Tibial artery (tissue), 4 donors: ENCODE results near the gene ANKRD9.
"Not testable (repeated sequence)": the region's sequence is repeated elsewhere in the genome, so short reads cannot be mapped to it uniquely, and the experiment has no call there.

Experiments used
- DNase-seq, 2 donors: peaks; one replicate each; pipeline ENCODE4 v3.0.0-alpha.2; 2019
- H3K27ac ChIP-seq, 2 donors: fragments of 200-600 bp; sonication (generic) in 1 of 2; 1 replicate in 1 of 2; 2 replicates in 1 of 2; pipeline ENCODE4 v1.5.1; 2018 to 2019; ENCODE audit warnings: mild to moderate bottlenecking in 1 of 2
- H3K27me3 ChIP-seq, 2 donors: fragments of 200-600 bp; sonication (generic) in 1 of 2; one replicate each; pipeline versions ENCODE4 v1.5.1 to v1.6.0; 2016 to 2019
- H3K36me3 ChIP-seq, 3 donors: fragments of 200-600 bp; sonication (generic) in 2 of 3; one replicate each; pipeline ENCODE4 v1.5.1; 2016 to 2019; ENCODE audit warnings: mild to moderate bottlenecking in 2 of 3
- H3K4me1 ChIP-seq, 4 donors: fragments of 200-600 bp; sonication (generic) in 2 of 4; 1 replicate in 3 of 4; 2 replicates in 1 of 4; pipeline ENCODE4 v1.5.1; 2016 to 2019
- H3K4me3 ChIP-seq, 2 donors: fragments of 200-600 bp; sonication (generic) in 1 of 2; 1 replicate in 1 of 2; 2 replicates in 1 of 2; pipeline ENCODE4 v1.5.1; 2018 to 2019; ENCODE audit warnings: mild to moderate bottlenecking in 2 of 2
- H3K9me3 ChIP-seq, 3 donors: fragments of 200-600 bp; sonication (generic) in 1 of 3; one replicate each; pipeline ENCODE4 v1.5.1; 2016 to 2019
- CTCF ChIP-seq, 2 experiments: fragments of 200-600 bp in 1 of 2; fragments of 450-650 bp in 1 of 2; IDR thresholded peaks; one replicate each; pipeline ENCODE4 v1.5.1; 2017 to 2019; ENCODE audit warnings: antibody characterized with exemption in 2 of 2, mild to moderate bottlenecking in 1 of 2, moderate library complexity in 1 of 2
- intact Hi-C: fragments of 100-400 bp; cut with DNase I; formaldehyde crosslinking; loops from one replicate; pipeline ENCODE4 v1.15.0; 2023; ENCODE audit warnings: low total_unique reads

The ANKRD9 gene

DNA sequence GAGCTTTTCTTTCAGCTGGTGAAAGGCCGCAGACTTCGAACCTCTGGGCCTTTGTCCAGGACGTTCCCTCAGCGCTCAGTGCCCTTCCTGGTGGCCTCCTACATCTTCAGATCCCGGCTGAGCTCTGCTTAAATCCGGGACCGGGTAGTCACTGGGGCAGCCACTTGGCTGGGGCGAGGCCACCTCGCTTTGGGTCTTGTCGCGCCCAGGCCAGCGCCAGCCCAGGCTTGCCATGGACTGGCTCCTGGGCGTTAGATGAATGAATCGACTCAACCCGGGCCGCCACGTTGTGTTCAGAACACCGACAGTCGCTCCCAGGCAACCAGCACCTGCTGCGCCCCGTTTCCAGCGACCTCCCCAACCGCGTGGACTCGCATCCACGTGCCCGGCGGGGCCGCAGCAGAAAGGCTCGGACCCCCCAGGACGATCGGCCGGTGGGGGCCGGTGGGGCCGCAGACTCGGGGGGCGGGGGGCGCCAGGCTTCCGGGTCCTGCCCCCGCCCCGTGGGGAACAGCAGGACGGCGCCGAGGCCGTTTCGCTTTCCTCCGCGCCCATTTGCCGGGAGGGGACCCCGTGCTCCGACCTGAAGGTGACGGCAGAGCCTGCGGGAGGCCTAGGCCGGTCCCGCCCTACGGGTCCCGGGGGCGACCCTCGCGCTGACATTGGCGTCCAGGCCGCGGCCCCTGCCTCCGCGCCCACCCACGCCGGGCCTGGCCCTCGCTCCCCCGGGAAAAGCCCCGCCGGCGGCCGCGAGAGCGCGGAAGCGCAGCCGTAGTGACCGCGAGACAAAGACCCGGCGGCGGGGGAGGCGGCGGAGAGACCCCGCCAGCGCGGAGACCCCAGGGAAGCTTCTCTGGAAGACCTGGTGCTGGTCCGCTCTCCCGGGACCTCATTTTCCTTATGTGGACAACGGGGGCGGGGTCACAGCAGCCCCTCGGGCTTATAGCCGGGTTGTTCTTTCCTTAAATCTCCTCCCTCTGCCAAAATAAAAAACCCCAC, 45.5 kb upstream of the ANKRD9 start:
- H3K27ac ChIP-seq: peak overlapping the region; percentile 46 to 49
- H3K4me3 ChIP-seq: peak overlapping the region; percentile 67 to 76
- H3K9me3 ChIP-seq: no peaks in the 10 kb centered on the region
- DNase-seq: peak in 1 of 2 donors; percentile 42
- no peaks in the 10 kb centered on the region for H3K36me3 ChIP-seq
- H3K27me3 ChIP-seq: peaks cover 0 to 3% of the 10 kb centered on the region in 2 donors
- intact Hi-C loops: no loop called here
- H3K4me1 ChIP-seq: peaks cover 0 to 15% (median 4%) of the 10 kb centered on the region in 4 donors
- no peak for TF ChIP-seq CTCF (IDR thresholded peaks at IDR 0.05)

- no peak overlapping the region for H3K27ac ChIP-seq
Observed at GRCh38 chr14:102551995-102552705, 42.6 kb upstream of the ANKRD9 start.

GRCh38 chr14:102550927-102551401, 41.4 kb upstream of the ANKRD9 start:
- H3K9me3 ChIP-seq, intact Hi-C loops, H3K36me3 ChIP-seq, H3K4me3 ChIP-seq, DNase-seq, H3K27ac ChIP-seq: not testable (repeated sequence)
- Histone ChIP-seq H3K4me1 (peaks cover 0 to 13% (median 3%) of the 10 kb centered on the region in 4 donors), H3K27me3 (peaks cover 0 to 17% of the 10 kb centered on the region in 2 donors)

More at GRCh38 chr14:102551995-102552705, 42.6 kb upstream of the ANKRD9 start:
- H3K27me3 ChIP-seq: peaks cover 0 to 6% of the 10 kb centered on the region in 2 donors
- no peak overlapping the region for H3K4me3 ChIP-seq
- peaks cover 0 to 15% (median 4%) of the 10 kb centered on the region in 4 donors for H3K4me1 ChIP-seq
- DNase-seq: no peak
- no peak for TF ChIP-seq CTCF (IDR thresholded peaks at IDR 0.05)
- no peaks in the 10 kb centered on the region for H3K9me3 ChIP-seq
- H3K36me3 ChIP-seq: no peaks in the 10 kb centered on the region
- intact Hi-C loops: no loop called here

- peaks cover 0 to 18% (median 0%) of the 10 kb centered on the region in 4 donors for H3K4me1 ChIP-seq
Observed at GRCh38 chr14:102548616-102549240, 39.2 kb upstream of the ANKRD9 start.

More at GRCh38 chr14:102548616-102549240, 39.2 kb upstream of the ANKRD9 start:
- Histone ChIP-seq H3K4me3 (no peak overlapping the region), H3K27ac (no peak overlapping the region), H3K36me3 (no peaks in the 10 kb centered on the region), H3K9me3 (no peaks in the 10 kb centered on the region), H3K27me3 (peaks cover 0 to 39% of the 10 kb centered on the region in 2 donors)
- no peak for TF ChIP-seq CTCF (IDR thresholded peaks at IDR 0.05)
- intact Hi-C loops: no loop called here
- no peak for DNase-seq
